Osteoblast (primary cell): Measurements from ENCODE around the gene H6PD. TPM values are rescaled to one million over a fixed set of nuclear protein-coding genes. Genes with fewer than 3 reads are reported as not detected.

Experiments used
- DNase-seq: peaks from one replicate; pipeline ENCODE4 v3.0.0; 2011; ENCODE audit warnings: low spot score, mixed read lengths; ENCODE audit not compliant: insufficient read length; ENCODE audit errors: missing footprints
- H2AFZ ChIP-seq: 2 replicates; pipeline ENCODE4 v1.6.0; 2011; ENCODE audit warnings: mild to moderate bottlenecking, low read length
- H3K27ac ChIP-seq: 2 replicates; pipeline ENCODE4 v1.5.1; 2011; ENCODE audit warnings: mild to moderate bottlenecking, low read depth, low read length, moderate library complexity
- H3K27me3 ChIP-seq: 2 replicates; pipeline ENCODE4 v1.6.0; 2012; ENCODE audit warnings: mild to moderate bottlenecking, control low read depth, inconsistent platforms, low read length, moderate library complexity; ENCODE audit not compliant: insufficient read depth
- H3K36me3 ChIP-seq: 2 replicates; pipeline ENCODE4 v1.5.1; 2011; ENCODE audit warnings: mild to moderate bottlenecking, low read length, control low read depth, moderate library complexity; ENCODE audit not compliant: insufficient read depth
- H3K4me1 ChIP-seq: 2 replicates; pipeline ENCODE4 v1.5.1; 2011; ENCODE audit warnings: mild to moderate bottlenecking, low read length, control low read depth, moderate library complexity; ENCODE audit not compliant: insufficient read depth
- H3K4me2 ChIP-seq: 2 replicates; pipeline ENCODE4 v1.6.0; 2011; ENCODE audit warnings: mild to moderate bottlenecking, low read length; ENCODE audit not compliant: insufficient read depth
- H3K4me3 ChIP-seq: fragments of 200-600 bp; sonication (generic); 3 replicates; pipeline ENCODE4 v1.5.1; 2012; ENCODE audit warnings: mild to moderate bottlenecking, low read length, inconsistent platforms; ENCODE audit not compliant: insufficient read depth
- H3K79me2 ChIP-seq: 2 replicates; pipeline ENCODE4 v1.6.0; 2012; ENCODE audit warnings: mild to moderate bottlenecking, low read length, control low read depth, inconsistent platforms; ENCODE audit not compliant: insufficient read depth
- H3K9me3 ChIP-seq: 2 replicates; pipeline ENCODE4 v1.5.1; 2011; ENCODE audit warnings: low read depth, low read length, control low read depth
- H4K20me1 ChIP-seq: 2 replicates; pipeline ENCODE4 v1.6.0; 2012; ENCODE audit warnings: mild to moderate bottlenecking, low read length, control low read depth; ENCODE audit not compliant: insufficient read depth
- CTCF ChIP-seq: IDR thresholded peaks from 2 replicates; pipeline ENCODE4 v1.5.1; 2011; ENCODE audit warnings: mild to moderate bottlenecking, low read depth, low read length, moderate library complexity; ENCODE audit errors: extremely low read depth
- total RNA-seq: library from RNA; depleted of rRNA; stranded (reverse); fragments of >200 nt; gene quantifications from 2 replicates; pipeline ENCODE4 v1.2.3, GENCODE V29; 2012

Gene H6PD
- total RNA-seq, 1 donor = 51.4 TPM

DNA sequence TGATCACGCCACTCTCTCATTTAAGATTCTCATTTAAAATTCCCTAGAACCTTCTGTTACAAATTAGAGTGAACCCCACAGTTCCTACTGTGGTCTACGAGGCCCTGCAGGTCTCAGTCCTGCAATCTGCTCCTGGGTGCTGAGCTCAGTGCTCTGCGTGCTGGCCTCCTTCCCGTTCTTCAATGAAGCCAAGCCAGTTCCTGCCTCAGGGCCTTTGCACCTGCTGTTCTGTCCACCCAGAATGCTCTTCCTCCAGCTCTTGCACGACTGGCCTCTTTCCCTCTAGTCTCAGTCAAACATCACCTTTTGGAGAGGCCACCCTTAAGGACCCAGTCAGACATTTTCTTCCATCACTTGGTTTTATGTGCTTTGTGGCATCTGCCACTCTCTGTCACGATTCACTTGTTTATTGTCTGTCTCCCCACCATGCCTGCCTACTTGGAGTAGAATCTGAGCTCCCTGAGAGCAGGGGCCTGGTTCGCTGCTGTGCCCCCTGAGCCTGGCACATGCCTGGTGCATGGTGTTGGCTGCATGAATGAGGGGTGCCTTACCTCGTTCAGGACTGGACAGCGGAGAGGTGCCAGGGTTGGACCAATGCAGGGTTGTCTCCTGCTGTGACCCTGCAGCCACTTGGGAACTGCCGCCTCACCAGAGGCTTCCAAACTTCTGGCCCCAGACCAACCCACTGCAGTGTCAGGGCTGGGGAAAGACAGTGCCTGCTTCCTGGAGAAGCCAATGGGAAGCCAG, 9.7 kb upstream of the H6PD start:
- no peak for DNase-seq
- no peaks in the 10 kb centered on the region for H3K9me3 ChIP-seq
- no peak overlapping the region for H2AFZ ChIP-seq
- H3K27me3 ChIP-seq = no peaks in the 10 kb centered on the region
- no peaks in the 10 kb centered on the region for H3K4me1 ChIP-seq
- H3K79me2 ChIP-seq = no peaks in the 10 kb centered on the region
- no peaks in the 10 kb centered on the region for H3K36me3 ChIP-seq
- no peak for TF ChIP-seq CTCF
- no peaks in the 10 kb centered on the region for H4K20me1 ChIP-seq
- H3K4me2 ChIP-seq = no peak overlapping the region
- no peak overlapping the region for H3K4me3 ChIP-seq
- no peak overlapping the region for H3K27ac ChIP-seq

DNA sequence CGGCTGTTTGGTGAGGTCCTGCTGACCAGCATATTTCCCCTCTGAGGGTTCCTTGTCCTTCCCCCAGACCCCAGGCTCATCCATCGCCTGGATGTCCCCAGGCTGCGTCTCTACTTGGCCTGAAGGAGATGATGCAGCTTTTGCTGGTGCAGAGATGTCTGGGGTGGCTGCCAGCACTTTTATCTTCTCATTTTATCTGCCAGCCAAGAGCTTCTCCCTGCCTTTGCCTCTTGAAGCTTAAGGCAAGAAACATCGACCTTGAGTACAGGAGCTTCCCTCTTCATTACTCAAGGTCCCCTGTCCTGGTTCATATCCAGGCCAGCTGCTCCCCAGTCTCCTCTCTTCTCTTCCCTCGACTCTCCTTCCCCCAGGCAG, 9.2 kb upstream of the H6PD start:
- no peak for TF ChIP-seq CTCF
- no peaks in the 10 kb centered on the region for H3K79me2 ChIP-seq
- no peaks in the 10 kb centered on the region for H3K4me1 ChIP-seq
- H3K36me3 ChIP-seq = no peaks in the 10 kb centered on the region
- no peak overlapping the region for H3K4me3 ChIP-seq
- no peaks in the 10 kb centered on the region for H4K20me1 ChIP-seq
- H2AFZ ChIP-seq = no peak overlapping the region
- H3K27me3 ChIP-seq = no peaks in the 10 kb centered on the region
- H3K27ac ChIP-seq = no peak overlapping the region
- no peak for DNase-seq
- H3K9me3 ChIP-seq = no peaks in the 10 kb centered on the region
- H3K4me2 ChIP-seq = no peak overlapping the region

- Histone ChIP-seq H2AFZ (no peak overlapping the region), H3K9me3 (no peaks in the 10 kb centered on the region), H3K36me3 (no peaks in the 10 kb centered on the region), H4K20me1 (no peaks in the 10 kb centered on the region), H3K27ac (no peak overlapping the region), H3K4me2 (no peak overlapping the region), H3K4me1 (peaks cover 20% of the 10 kb centered on the region), H3K79me2 (no peaks in the 10 kb centered on the region), H3K4me3 (no peak overlapping the region), H3K27me3 (no peaks in the 10 kb centered on the region)
- DNase-seq = no peak
- TF ChIP-seq CTCF = no peak
Observed at GRCh38 chr1:9228609-9229008, 6.0 kb upstream of the H6PD start.

DNA sequence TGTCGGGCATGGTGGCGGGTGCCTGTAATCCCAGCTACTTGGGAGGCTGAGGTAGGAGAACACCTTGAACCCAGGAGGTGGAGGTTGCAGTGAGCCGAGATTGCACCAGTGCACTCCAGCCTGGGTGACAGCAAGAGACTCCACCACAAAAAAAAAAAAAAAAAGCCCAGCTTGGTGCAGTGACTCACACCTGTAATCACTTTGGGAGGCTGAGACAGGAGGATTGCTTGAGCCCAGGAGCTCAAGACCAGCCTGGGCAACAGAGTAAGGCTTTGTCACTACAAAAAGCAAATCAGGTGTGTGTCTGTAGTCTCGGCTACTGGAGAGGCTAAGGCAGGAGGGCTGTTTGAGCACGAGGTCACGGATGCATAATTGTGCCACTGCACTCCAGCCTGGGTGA, 5.0 kb upstream of the H6PD start:
- no peak overlapping the region for H3K4me2 ChIP-seq
- H3K36me3 ChIP-seq = no peaks in the 10 kb centered on the region
- no peaks in the 10 kb centered on the region for H4K20me1 ChIP-seq
- no peak overlapping the region for H3K4me3 ChIP-seq
- H3K27ac ChIP-seq = no peak overlapping the region
- no peak overlapping the region for H2AFZ ChIP-seq
- no peak for DNase-seq
- peaks cover 26% of the 10 kb centered on the region for H3K4me1 ChIP-seq
- no peaks in the 10 kb centered on the region for H3K9me3 ChIP-seq
- TF ChIP-seq CTCF = no peak
- H3K27me3 ChIP-seq = no peaks in the 10 kb centered on the region
- no peaks in the 10 kb centered on the region for H3K79me2 ChIP-seq
